ENCODE measurements around the gene WSCD2.

Gene WSCD2

DNA sequence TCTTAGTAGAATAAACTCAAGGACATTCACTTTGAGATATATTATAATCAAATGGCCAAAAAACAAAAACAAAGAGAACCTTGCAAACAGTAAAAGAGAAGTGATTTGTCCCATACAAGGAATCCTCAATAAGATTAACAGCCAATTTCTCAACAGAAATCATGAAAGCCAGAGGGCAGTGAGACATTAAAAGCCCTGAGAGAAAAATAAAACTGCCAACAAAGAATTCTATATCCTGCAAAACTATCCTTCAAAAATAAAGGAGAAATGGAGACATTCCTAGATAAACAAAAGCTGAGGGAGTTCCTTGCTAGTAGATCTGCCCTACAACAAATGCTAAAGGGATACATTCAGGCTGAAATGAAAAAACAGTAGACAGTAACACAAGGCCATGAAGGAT lies 131.9 kb downstream of the WSCD2 start:
- DNase-seq (ENCODE audit: insufficient read length, low spot score) (no peak), FAIRE-seq (no peak)
- TF ChIP-seq POLR2A (IDR thresholded peaks at IDR 0.05; ENCODE audit: low read depth, low read length): no peak

DNA sequence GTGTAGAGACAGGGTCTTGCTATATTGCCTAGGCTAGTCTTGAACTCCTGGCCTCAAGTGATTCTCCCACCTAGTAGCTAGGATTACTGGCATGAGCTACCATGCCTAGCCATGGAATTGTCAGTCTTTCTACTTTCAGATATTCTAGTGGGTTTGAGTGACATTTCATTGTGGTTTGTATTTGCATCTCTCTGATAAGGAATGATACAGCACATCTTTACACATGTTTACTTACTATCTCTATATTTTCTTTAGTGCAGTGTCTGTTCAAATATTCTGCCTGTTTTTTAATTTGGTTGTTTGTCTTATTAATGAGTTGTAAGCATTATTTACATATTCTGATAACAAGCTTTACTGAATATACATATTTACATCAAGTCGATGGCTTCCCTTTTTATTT lies 136.4 kb downstream of the WSCD2 start:
- no peak for TF ChIP-seq POLR2A (IDR thresholded peaks at IDR 0.05; ENCODE audit: low read depth, low read length)
- DNase-seq (ENCODE audit: insufficient read length, low spot score) (no peak), FAIRE-seq (no peak)

DNA sequence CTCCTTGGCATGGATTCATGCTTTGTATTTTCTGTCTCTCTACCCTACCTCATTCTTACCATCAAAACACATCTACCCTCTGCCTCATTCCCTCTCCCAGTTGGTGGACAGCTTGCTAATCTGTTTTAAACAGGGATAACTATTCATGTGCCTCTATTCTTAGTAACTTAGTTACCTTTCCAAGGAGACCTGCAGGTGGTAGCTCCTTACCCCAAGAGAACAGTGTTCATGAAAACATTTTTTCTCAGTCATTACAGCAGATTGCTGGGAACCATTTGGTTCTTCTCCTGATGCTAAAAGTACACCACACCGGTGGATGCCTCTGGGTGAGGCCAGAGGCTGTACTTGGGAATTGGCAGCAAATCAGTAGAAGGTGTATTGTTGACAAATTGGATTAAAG lies 137.0 kb downstream of the WSCD2 start:
- no peak for TF ChIP-seq POLR2A (IDR thresholded peaks at IDR 0.05; ENCODE audit: low read depth, low read length)
- FAIRE-seq (no peak), DNase-seq (ENCODE audit: insufficient read length, low spot score) (no peak)

DNA sequence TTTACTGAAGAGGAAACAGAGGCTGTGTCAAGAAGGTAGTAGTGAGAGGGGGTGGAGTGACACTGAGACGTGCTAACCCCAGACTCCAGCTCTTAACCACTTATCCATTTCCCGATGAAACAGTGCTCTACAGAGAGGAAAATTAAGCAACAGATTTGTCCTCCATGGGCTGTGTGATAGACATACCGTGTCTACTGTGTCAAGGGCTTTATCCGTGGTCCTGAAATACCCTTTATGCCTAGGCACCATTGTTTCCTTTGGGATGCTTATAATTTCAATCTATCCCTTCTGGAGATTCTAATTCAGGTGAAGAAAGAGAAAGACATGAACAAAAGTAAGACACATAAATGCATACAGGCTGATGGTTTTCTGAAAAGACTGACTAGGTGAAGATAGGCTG lies 138.4 kb downstream of the WSCD2 start:
- FAIRE-seq (no peak), DNase-seq (ENCODE audit: insufficient read length, low spot score) (no peak)
- TF ChIP-seq POLR2A (IDR thresholded peaks at IDR 0.05; ENCODE audit: low read depth, low read length): no peak

DNA sequence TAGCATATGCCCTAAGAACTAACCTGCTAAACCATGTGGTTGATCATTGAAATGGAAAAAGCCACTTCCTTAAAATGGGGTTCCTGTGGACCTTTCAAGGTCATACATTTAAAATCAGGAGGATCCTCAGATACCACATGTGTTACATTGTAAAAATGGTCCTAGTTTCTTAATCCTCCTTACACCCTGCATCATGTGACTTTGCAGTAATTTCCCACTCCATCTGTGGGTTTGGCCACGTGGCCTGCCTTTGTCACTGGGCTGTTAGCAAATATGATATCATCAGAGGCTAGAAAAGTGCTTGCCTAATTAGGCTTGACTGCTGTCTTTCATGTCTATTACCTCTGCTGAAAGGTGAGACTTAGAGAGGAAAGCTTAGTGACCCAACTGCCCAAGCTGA lies 139.3 kb downstream of the WSCD2 start:
- FAIRE-seq (no peak), DNase-seq (ENCODE audit: insufficient read length, low spot score) (no peak)
- TF ChIP-seq POLR2A (IDR thresholded peaks at IDR 0.05; ENCODE audit: low read depth, low read length): no peak

DNA sequence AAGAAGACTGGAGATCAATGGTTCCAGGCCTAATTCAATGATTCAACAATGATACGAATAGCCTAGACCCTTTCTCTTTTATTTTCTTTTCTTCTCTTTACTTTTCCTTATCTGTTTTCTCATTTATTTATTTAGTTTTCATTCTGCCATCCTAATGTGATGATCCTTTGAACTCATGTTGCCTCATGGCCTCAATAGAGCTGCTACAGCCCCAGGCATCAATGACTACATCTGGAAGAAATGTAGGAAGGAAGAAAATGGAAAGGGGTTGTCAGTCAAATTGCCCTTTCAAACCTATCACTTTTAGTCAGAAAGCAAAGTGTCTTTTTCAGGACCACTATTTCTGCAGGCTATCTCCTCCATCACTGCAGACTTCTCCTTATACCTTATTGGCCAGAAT lies 140.1 kb downstream of the WSCD2 start:
- FAIRE-seq (no peak), DNase-seq (ENCODE audit: insufficient read length, low spot score) (no peak)
- TF ChIP-seq POLR2A (IDR thresholded peaks at IDR 0.05; ENCODE audit: low read depth, low read length): no peak

DNA sequence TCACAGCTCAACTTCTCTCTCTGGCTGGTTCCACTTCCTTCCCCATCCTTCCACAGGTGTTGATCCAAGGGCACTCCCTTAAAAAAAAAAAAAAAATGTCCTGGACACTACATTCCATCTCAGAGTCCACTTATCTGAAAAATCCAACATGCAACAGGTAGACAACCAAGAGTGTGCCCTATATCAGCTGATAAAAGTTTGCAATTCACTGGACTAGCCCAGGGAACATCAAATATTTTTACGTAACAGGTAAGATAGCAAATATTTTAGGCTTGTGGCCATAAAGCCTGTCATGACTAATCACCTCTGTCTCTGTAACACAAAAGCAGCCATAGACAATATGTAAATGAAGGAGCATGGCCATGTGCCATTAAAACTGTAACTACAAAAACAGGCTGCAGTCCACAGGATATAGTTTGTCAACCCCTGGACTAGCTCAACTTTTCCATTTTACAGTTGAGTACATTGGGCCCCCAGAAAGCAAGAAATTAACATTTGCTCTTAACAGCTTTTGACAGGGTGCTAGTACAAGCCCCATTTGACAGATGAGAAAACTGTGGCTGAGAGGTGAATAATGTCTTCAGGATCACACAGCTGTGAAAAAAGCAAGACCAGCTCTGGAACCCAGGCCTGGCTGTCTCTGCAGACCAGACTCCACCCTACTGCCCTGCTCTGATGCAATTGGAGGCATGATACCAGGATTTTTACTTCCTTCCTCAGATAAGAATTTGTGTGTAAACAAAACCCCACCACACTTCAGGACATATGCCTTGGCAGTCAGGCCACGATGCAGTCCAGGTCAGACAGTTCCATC lies 141.2 kb downstream of the WSCD2 start:
- FAIRE-seq: no peak
- no peak for TF ChIP-seq POLR2A (IDR thresholded peaks at IDR 0.05; ENCODE audit: low read depth, low read length)
- DNase-seq (ENCODE audit: insufficient read length, low spot score): no peak

DNA sequence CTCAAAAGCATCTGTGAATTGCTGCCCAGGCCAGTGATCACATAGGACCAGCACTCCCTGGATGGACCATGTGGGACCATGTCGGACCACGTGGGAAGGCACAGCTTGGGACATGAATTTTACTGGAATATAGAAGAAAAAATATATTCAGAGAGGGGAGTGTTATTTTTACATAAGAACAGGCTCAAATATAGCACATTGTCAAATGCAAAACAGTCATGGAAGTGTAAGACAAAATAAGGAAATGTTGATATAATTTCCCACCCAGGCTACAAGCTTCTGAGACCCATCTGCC lies 141.7 kb downstream of the WSCD2 start:
- TF ChIP-seq POLR2A (IDR thresholded peaks at IDR 0.05; ENCODE audit: low read depth, low read length): no peak
- FAIRE-seq (no peak), DNase-seq (ENCODE audit: insufficient read length, low spot score) (no peak)

DNA sequence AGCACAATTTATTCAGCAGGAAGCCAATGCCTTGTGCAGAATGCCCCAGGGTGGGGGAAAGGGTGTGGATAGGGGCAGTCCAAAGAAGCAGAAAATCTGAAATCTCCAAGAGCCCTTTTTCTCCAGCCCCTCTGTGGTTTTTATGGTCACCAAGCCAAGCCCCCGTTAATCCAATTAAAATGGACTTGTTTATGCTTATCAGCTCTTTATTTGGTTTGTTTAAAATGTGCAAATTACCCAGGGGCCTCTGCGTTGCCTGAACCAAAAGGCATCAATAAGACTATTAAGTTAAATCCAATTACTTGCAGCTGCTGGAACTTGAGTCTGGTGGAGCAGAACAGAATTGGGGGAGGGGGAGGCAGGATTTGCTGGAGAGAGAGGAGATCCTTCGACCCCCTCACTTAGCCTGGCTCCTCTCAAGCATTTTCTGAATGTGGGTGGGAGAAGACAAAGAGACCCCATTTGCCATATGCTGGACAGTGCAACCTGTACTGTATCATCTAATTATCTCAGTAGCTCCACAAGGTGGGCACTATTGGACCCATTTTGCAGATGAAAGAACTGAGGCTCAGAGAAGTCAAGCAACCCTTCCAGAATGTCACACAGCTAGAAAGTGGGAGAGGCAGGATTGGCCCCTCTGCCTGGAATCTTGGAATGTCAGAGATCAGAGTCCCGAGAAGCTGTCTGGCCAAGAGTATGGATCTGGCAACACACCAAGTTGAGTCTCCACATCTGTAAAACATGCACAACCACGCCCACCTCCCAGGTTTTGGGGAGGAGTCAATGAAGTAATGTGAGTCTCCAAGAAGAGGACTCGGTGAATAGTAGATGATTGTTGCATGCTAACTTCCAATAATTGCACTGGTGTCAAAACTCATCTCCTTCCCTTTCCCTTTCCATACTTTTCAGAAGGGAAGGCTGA lies 143.1 kb downstream of the WSCD2 start:
- FAIRE-seq: no peak
- no peak for TF ChIP-seq POLR2A (IDR thresholded peaks at IDR 0.05; ENCODE audit: low read depth, low read length)
- DNase-seq (ENCODE audit: insufficient read length, low spot score): no peak

DNA sequence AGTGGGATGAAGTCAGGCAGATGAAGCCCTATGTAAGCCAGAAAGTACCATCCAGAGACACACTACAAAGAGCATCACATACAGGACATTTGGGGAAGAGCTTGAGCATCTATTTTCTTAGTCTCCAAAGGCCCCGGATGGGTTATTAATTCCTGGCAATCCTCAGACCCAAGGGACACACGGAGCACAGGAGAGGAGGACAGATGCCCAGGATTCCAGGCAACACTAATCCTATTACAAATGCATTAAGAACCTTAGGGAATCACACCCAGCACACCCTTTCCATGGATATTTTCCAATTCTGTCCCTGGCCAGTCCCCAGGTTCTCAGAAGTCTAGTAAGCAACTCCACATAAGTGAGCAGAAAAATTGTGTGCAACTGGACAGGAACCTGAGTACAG lies 144.1 kb downstream of the WSCD2 start:
- FAIRE-seq: no peak

DNA sequence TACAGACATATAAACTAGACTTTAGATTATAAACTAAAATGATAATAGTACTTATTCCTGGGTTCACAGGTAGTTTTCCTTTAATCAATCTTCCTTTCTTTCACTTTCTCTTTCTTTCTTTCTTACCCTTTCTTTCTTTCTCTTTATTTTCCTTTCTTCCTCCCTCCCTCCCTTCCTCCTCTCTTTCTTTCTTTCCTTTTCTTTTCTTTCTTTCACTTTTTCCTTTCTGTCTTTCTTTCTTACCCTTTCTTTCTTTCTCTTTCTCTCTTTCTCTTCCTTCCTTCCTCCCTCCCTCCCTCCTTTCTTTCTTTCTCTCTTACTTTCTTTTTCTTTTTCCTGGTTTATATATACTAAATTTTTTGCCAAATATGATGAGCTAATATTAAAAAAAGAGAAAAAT lies 148.5 kb downstream of the WSCD2 start:
- no peak for TF ChIP-seq POLR2A (IDR thresholded peaks at IDR 0.05; ENCODE audit: low read depth, low read length)
- no peak for DNase-seq (ENCODE audit: insufficient read length, low spot score)
- no peak for FAIRE-seq

More for the DNA sequence above, 144.1 kb downstream of the WSCD2 start:
- no peak for TF ChIP-seq POLR2A (IDR thresholded peaks at IDR 0.05; ENCODE audit: low read depth, low read length)
- DNase-seq (ENCODE audit: insufficient read length, low spot score): no peak

DNA sequence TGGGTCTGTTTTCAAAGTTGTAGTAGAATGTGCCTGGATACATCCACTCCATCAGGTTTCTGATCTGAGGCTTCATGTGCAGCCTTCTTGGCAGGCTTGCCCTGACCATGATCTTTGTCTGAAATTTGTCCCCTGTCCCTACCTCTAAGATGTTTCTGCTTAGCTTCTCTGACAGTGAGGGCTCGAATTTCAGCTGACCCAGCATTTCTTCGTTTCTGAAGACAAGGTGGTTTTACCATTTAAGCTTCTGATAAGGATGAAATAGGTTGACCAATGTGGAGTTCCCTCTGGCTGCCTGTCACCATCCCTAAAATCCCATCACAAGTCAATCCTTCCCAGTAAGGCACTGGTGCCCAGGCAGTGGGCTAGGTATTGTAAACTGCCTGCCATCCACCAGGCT lies 153.1 kb downstream of the WSCD2 start:
- TF ChIP-seq POLR2A (IDR thresholded peaks at IDR 0.05; ENCODE audit: low read depth, low read length): no peak
- DNase-seq (ENCODE audit: insufficient read length, low spot score) (no peak), FAIRE-seq (no peak)

DNA sequence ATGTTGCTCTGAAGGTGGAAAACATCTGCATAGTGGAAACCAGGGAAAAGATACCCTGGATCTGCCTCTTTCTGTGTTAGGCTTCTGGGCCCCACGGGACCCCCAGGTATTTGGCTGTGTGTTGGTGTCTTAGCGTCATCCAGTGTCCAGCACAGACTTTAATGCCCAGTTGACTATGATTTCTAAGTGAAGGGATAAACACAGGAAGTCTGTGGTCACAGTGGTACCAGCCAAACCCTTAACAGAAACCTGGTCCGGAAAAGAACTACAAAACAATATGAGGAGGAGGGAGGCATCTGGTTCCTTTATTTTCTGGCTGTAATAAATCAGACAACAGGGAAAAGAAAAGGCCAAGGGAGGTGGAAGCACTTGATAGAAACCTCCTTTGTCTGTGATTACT lies 153.6 kb downstream of the WSCD2 start:
- no peak for DNase-seq (ENCODE audit: insufficient read length, low spot score)
- no peak for FAIRE-seq
- no peak for TF ChIP-seq POLR2A (IDR thresholded peaks at IDR 0.05; ENCODE audit: low read depth, low read length)

DNA sequence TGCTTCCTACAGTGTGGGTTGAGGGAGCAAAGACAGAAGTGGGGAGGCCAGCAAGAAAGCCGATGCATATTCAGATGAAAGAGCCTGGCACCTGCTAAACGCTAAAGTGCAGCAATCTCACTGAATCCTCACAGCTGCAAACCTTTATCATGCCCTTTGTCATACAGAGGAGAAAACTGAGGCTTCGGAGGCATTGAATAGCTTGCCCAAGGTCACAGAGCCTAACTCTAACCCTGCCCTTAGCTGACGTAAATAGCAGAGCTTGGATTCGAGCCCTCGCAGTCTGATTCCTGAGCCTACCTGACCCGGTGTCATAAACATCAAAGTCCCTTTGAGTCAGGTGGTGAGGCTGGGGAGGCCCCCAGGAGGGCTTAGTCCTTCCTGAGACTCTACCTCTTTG lies 155.1 kb downstream of the WSCD2 start:
- DNase-seq (ENCODE audit: insufficient read length, low spot score) (no peak), FAIRE-seq (no peak)
- TF ChIP-seq POLR2A (IDR thresholded peaks at IDR 0.05; ENCODE audit: low read depth, low read length): no peak

DNA sequence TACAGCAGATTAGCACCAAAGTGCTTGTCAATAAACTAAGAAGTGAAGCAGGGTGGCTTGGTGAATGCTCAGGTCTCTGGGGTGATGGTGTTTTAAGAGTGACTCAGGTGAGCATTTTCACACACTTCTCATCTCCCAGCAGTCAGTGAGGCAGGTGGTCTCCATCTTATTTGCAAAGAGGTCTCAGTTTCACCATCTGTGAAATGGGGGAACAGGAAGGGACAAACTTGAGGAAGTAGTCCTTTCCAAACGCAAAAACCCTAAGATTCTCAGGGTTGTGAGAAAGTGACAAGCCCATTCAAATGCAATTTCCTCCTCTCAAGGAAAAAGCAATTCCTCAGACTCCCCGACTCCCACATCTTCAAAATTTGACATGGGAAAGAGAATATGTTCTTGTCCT lies 155.9 kb downstream of the WSCD2 start:
- no peak for FAIRE-seq
- no peak for DNase-seq (ENCODE audit: insufficient read length, low spot score)
- no peak for TF ChIP-seq POLR2A (IDR thresholded peaks at IDR 0.05; ENCODE audit: low read depth, low read length)
